GM19043 (cell line): ENCODE measurements around the gene CNGA3.

Source experiments
- ATAC-seq: cut with Tn5 transposase; IDR thresholded peaks from one replicate; pipeline ENCODE4 v1.9.1; 2021; ENCODE audit warnings: low read depth; ENCODE audit not compliant: unreplicated experiment

Gene CNGA3

GRCh38 chr2:98374958-98375570 is 28.8 kb downstream of the CNGA3 start:
- ATAC-seq = no peak

GRCh38 chr2:98376301-98376910 is 30.1 kb downstream of the CNGA3 start:
- ATAC-seq = no peak

- no peak for ATAC-seq
Measured at GRCh38 chr2:98376996-98377395, 30.7 kb downstream of the CNGA3 start.

- no peak for ATAC-seq
Measured at GRCh38 chr2:98377544-98377943, 31.3 kb downstream of the CNGA3 start.

GRCh38 chr2:98378196-98378595 is 31.9 kb downstream of the CNGA3 start:
- no peak for ATAC-seq

- ATAC-seq = no peak
Measured at GRCh38 chr2:98378901-98379300, 32.6 kb downstream of the CNGA3 start.

- ATAC-seq = no peak
Measured at GRCh38 chr2:98379311-98380202, 33.3 kb downstream of the CNGA3 start.

GRCh38 chr2:98380203-98380535 is 33.9 kb downstream of the CNGA3 start:
- ATAC-seq = no peak

GRCh38 chr2:98381494-98381893 is 35.2 kb downstream of the CNGA3 start:
- ATAC-seq = no peak

- ATAC-seq = no peak
Measured at GRCh38 chr2:98382086-98382485, 35.8 kb downstream of the CNGA3 start.

- ATAC-seq = no peak
Measured at GRCh38 chr2:98382739-98383138, 36.5 kb downstream of the CNGA3 start.

GRCh38 chr2:98383166-98383565 is 36.9 kb downstream of the CNGA3 start:
- no peak for ATAC-seq

GRCh38 chr2:98385050-98385699 is 38.9 kb downstream of the CNGA3 start:
- no peak for ATAC-seq

- ATAC-seq = no peak
Measured at GRCh38 chr2:98387478-98387877, 41.2 kb downstream of the CNGA3 start.

GRCh38 chr2:98388081-98388480 is 41.8 kb downstream of the CNGA3 start:
- ATAC-seq = no peak

- ATAC-seq = no peak
Measured at GRCh38 chr2:98388601-98389250, 42.5 kb downstream of the CNGA3 start.

- no peak for ATAC-seq
Measured at GRCh38 chr2:98389251-98389605, 43.0 kb downstream of the CNGA3 start.

GRCh38 chr2:98390571-98391476 is 44.6 kb downstream of the CNGA3 start:
- ATAC-seq = no peak

- no peak for ATAC-seq
Measured at GRCh38 chr2:98391581-98392270, 45.5 kb downstream of the CNGA3 start.
